WERI-Rb-1 (cell line): ENCODE results near the gene TNRC6C.
"Not testable (repeated sequence)": the region's sequence is repeated elsewhere in the genome, so short reads cannot be mapped to it uniquely, and the experiment has no call there.

Experiments used
- DNase-seq: peaks from one replicate; pipeline ENCODE4 v3.0.0-alpha.2; 2020
- H3K27ac ChIP-seq: fragments of 250-450 bp; sonication (Bioruptor Pico); 2 replicates; pipeline ENCODE4 v1.5.1; 2020; ENCODE audit warnings: mild to moderate bottlenecking, moderate library complexity
- H3K27me3 ChIP-seq: fragments of 250-450 bp; sonication (Bioruptor Pico); 2 replicates; pipeline ENCODE4 v1.5.1; 2021; ENCODE audit warnings: mild to moderate bottlenecking, low read depth, moderate library complexity; ENCODE audit not compliant: insufficient read depth, severe bottlenecking
- H3K36me3 ChIP-seq: fragments of 250-450 bp; sonication (Bioruptor Pico); 2 replicates; pipeline ENCODE4 v1.5.1; 2020; ENCODE audit warnings: mild to moderate bottlenecking, moderate library complexity
- H3K4me3 ChIP-seq: 2 replicates; pipeline ENCODE4 v1.5.1; 2011; ENCODE audit warnings: low read depth, mild to moderate bottlenecking, control low read depth, low read length
- H3K9me3 ChIP-seq: fragments of 250-450 bp; sonication (Bioruptor Pico); 2 replicates; pipeline ENCODE4 v1.5.1; 2021; ENCODE audit warnings: mild to moderate bottlenecking, moderate library complexity; ENCODE audit not compliant: severe bottlenecking
- CTCF ChIP-seq: IDR thresholded peaks from 2 replicates; pipeline ENCODE4 v1.5.1; 2011; ENCODE audit warnings: low read depth, mild to moderate bottlenecking, control low read depth, inconsistent platforms, low read length

TNRC6C gene

DNA sequence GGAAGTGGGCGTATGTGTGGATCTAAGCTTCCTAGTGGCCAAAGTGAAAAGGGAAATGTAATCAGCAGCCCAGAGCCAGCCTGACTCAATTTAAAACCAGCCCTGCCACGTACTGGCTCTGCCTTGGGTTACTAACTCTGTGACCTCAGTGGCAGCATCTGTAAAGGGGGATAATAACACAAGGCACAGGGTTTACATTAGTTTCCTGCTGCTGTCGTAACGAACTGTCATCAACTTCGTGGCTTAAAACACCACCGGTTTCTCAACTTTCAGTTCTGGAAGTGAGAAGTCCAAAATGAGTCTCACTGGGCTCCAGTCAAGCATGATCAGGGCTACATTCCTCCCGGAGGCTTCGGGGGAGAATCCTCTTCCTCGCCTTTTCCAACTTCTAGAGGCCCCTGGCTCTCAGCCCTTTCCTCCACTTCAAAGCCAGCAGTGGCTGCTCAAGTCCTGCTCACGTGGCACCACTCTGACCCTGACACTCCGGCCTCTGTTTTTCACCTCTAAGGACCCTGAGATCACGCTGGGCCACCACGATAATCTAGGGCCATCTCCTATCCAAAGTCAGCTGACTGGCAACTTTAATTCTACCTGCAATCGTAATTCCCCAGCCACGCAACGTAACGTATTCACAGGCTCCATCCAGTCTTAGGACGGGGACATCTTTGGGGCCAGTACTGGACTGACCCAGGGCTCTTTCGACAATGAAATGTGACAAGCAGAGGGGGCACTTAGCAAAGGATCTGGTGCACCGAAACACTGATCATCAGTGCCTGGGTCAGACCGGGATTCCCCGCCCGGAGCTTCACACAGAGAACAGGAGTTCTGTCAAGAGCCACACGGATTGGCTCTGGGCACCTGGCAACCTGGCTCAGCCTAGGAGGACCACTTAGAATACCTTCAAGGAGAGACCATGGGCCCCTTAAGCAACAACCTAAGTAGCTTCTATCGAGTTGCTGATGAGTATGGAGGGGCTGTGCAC lies 155.6 kb downstream of the TNRC6C start:
- no peak for TF ChIP-seq CTCF
- H3K4me3 ChIP-seq = no peak overlapping the region
- no peak for DNase-seq
- H3K27me3 ChIP-seq = no peaks in the 10 kb centered on the region
- H3K27ac ChIP-seq = no peak overlapping the region
- H3K36me3 ChIP-seq = no peaks in the 10 kb centered on the region
- H3K9me3 ChIP-seq = no peaks in the 10 kb centered on the region

- TF ChIP-seq CTCF = no peak
- no peak for DNase-seq
- no peak overlapping the region for H3K27ac ChIP-seq
- no peaks in the 10 kb centered on the region for H3K27me3 ChIP-seq
- no peak overlapping the region for H3K4me3 ChIP-seq
- no peaks in the 10 kb centered on the region for H3K36me3 ChIP-seq
- no peaks in the 10 kb centered on the region for H3K9me3 ChIP-seq
These were observed 156.6 kb downstream of the TNRC6C start for GRCh38 chr17:78114831-78115723.

DNA sequence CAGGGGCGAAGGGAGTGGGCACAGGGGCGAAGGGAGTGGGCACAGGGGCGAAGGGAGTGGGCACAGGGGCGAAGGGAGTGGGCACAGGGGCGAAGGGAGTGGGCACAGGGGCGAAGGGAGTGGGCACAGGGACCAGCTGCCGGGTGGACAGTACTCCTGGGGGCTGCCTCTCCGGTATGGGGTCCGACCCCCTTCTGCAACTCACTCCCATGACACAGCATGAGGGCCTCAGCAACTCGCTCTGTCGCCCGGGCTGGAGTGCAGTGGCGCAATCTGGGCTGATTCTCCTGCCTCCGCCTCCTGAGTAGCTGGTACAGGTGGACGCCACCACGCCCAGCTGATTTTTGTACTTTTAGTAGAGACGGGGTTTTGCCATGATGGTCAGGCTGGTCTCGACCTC lies 157.3 kb downstream of the TNRC6C start:
- H3K4me3 ChIP-seq, DNase-seq, H3K36me3 ChIP-seq, H3K27me3 ChIP-seq, H3K27ac ChIP-seq, H3K9me3 ChIP-seq: not testable (repeated sequence)

DNA sequence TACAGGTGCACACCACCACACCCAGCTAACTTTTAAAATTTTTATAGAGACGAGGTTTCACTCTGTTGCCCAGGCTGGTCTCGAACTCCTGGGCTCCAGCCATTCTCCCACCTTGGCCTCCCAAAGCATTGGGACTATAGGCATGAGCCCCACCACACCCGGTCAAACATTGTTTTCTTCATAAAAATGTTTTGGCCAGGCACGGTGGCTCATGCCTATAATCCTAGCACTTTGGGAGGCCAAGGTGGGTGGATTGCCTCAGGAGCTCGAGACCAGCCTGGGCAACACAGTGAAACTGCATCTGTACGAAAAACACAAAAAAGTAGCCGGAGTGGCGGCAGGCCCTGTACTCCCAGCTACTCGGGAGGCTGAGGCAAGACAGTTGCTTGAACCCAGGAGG lies 157.9 kb downstream of the TNRC6C start:
- H3K36me3 ChIP-seq = no peaks in the 10 kb centered on the region
- H3K27me3 ChIP-seq = no peaks in the 10 kb centered on the region
- H3K27ac ChIP-seq = no peak overlapping the region
- TF ChIP-seq CTCF = no peak
- H3K4me3 ChIP-seq = no peak overlapping the region
- H3K9me3 ChIP-seq = no peaks in the 10 kb centered on the region
- DNase-seq = no peak

GRCh38 chr17:78117027-78117981 lies 158.8 kb downstream of the TNRC6C start:
- Histone ChIP-seq H3K27me3 (no peaks in the 10 kb centered on the region), H3K27ac (peak overlapping the region; percentile 8; the same call in 1 of the 2 replicates), H3K36me3 (no peaks in the 10 kb centered on the region), H3K9me3 (no peaks in the 10 kb centered on the region), H3K4me3 (no peak overlapping the region)
- TF ChIP-seq CTCF = peak; percentile 99
- peak; percentile 87 for DNase-seq
